GM10248 (cell line): ENCODE data around the gene GALNTL6.

Source experiments
- CTCF ChIA-PET: fragments of 300-600 bp; sonication (Branson Sonifier 250); formaldehyde crosslinking; extraction: SDS; loops from one replicate; lab custom pipeline; 2021; ENCODE audit warnings: antibody characterized with exemption; lab: Yijun Ruan, JAX
- POLR2A ChIA-PET: fragments of 350-650 bp; sonication (Branson Sonifier 250); formaldehyde crosslinking; extraction: SDS; loops from one replicate; lab custom pipeline; 2020; ENCODE audit warnings: antibody characterized with exemption; lab: Yijun Ruan, JAX
- DNase-seq: peaks from one replicate; pipeline ENCODE4 v3.0.0; 2012; ENCODE audit errors: extremely low spot score
- TF ChIP-seq, protein P1 (sequence below): IDR thresholded peaks from 2 replicates; pipeline ENCODE4 v1.5.1; 2012; ENCODE audit warnings: mild to moderate bottlenecking, low read depth; ENCODE audit errors: extremely low read depth, missing control alignments, control extremely low read depth

The GALNTL6 gene

GRCh38 chr4:172083272-172083671 is 270.1 kb downstream of the GALNTL6 start:
- ChIA-PET POLR2A (no interaction called here), CTCF (no interaction called here)
- TF ChIP-seq, protein P1, sequence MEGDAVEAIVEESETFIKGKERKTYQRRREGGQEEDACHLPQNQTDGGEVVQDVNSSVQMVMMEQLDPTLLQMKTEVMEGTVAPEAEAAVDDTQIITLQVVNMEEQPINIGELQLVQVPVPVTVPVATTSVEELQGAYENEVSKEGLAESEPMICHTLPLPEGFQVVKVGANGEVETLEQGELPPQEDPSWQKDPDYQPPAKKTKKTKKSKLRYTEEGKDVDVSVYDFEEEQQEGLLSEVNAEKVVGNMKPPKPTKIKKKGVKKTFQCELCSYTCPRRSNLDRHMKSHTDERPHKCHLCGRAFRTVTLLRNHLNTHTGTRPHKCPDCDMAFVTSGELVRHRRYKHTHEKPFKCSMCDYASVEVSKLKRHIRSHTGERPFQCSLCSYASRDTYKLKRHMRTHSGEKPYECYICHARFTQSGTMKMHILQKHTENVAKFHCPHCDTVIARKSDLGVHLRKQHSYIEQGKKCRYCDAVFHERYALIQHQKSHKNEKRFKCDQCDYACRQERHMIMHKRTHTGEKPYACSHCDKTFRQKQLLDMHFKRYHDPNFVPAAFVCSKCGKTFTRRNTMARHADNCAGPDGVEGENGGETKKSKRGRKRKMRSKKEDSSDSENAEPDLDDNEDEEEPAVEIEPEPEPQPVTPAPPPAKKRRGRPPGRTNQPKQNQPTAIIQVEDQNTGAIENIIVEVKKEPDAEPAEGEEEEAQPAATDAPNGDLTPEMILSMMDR = no peak
- no peak for DNase-seq

- ChIA-PET CTCF (no interaction called here), POLR2A (no interaction called here)
- no peak for DNase-seq
- TF ChIP-seq, protein P1 = no peak
These were observed 275.4 kb downstream of the GALNTL6 start for GRCh38 chr4:172088556-172088955.

DNA sequence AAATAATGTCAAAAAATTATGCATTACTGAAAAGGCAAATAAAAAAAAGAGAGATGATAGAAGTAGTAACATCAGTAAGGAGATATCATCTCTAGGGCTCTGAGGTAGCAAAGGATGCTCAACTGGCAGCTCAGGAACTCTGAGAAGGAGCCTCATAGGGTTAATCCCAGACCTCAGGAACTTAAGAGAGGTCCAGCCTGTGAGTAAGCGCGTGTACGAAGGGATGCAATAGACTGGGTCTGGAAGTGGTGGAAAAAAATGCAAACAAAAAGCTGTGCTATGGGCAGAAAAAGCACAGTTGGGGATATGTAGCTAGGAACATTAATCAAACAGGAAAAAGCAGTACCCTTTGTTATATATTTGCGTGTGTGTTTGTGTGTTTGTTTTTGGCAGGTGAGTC is 282.0 kb downstream of the GALNTL6 start:
- TF ChIP-seq, protein P1 = no peak
- ChIA-PET POLR2A (no interaction called here), CTCF (no interaction called here)
- no peak for DNase-seq

GRCh38 chr4:172096786-172097185 is 283.6 kb downstream of the GALNTL6 start:
- TF ChIP-seq, protein P1 = no peak
- ChIA-PET POLR2A (no interaction called here), CTCF (no interaction called here)
- DNase-seq = no peak

DNA sequence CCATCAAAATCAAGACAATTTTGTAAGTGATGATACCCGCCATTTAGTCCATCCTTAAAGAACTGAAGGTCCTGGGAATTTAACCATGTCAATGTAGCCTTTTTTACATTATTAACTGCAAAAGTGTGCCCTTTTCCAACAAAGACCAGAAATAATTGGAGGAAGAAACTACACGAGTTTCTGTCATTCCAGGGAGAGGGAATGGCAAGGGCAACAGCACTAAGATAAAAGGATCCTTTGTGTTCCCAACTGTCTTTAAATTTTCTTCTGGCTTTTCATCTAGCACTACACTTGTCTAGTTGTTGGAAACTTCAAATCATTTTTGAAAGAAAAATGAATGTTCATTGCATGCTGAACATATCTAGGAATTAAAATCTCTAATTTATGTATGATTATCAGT is 286.2 kb downstream of the GALNTL6 start:
- CTCF ChIA-PET = no interaction called here
- POLR2A ChIA-PET = no interaction called here
- TF ChIP-seq, protein P1 = no peak
- DNase-seq = no peak

GRCh38 chr4:172103456-172103855 is 290.3 kb downstream of the GALNTL6 start:
- TF ChIP-seq, protein P1 = no peak

DNA sequence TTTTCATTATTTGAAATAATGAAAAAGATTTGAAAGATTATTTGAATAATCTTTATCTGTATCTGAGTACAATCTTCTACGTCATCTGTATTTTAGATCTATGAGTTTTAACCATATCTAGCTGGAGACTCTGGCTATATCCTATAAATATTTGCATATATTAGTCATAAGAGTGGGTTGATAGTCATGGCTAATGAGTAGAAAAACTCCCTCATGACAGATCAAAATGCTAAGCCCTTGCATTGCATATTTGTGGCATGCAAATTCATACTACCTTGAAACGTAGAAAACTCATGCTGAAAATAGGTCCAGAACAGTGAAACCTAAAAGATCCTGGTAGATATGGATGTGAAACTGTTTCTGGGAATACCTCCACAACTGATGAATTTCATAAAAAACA is 291.3 kb downstream of the GALNTL6 start:
- TF ChIP-seq, protein P1 = no peak
- no peak for DNase-seq
- POLR2A ChIA-PET = no interaction called here
- CTCF ChIA-PET = no interaction called here

More at GRCh38 chr4:172103456-172103855, 290.3 kb downstream of the GALNTL6 start:
- no peak for DNase-seq
- ChIA-PET CTCF (no interaction called here), POLR2A (no interaction called here)
